NCI-H226 (cell line): ENCODE results near the gene SMIM44.
"Not testable (repeated sequence)": the region's sequence is repeated elsewhere in the genome, so short reads cannot be mapped to it uniquely, and the experiment has no call there.

Experiments
- DNase-seq: peaks from one replicate; pipeline ENCODE4 v3.0.0-alpha.2; 2015

SMIM44 gene

DNA sequence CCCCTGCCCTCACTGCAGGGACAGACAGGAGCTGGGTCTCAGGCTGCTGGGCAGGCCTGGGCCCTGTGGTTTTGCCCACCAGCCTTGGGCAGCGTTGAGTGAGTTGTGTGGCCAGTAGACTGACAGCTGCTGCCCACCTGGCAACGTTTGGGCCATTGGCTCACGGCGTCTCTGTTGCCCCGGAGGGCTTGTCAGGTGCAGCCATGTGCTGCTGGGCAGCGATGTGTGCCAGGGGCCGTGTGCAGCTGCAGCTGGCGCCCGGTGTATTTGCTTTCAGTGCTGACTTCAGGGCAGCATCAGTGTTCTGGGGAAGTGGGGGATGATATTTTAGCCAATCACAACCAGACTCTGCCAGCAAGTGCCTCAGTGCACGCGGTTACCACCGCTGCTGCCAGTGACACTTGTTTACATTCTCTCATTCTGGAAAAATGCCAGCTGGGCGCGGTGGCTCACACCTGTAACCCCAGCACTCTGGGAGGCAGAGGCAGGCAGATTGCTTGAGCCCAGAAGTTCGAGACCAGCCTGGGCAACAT, 33.5 kb upstream of the SMIM44 start:
- DNase-seq: no peak

DNA sequence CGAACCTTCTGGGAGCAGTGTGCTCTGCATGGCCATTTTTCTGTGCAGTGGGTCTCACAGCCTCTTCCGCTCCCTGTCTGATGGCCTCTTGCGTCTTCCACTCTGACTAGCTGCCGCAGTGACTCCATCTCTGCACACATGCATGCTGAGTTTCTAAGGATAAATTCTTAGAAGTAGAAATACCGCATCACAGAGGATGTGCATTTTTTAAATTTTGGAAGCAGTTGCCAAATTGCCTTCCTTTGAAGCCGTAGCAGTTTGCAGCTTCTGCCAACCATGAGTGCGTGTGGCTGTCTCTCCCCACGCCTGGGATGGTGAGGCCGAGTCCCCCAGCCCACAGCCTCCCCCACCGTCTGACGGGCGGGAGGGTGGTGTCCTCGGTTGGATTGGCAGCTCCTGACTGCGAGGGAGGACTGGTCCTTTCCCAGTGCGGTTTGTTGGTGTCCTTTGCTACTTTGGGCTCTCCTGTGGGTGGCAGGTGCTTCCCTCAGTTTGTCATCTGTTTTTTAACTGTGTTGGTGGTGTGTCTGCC, 32.7 kb upstream of the SMIM44 start:
- DNase-seq: no peak

DNA sequence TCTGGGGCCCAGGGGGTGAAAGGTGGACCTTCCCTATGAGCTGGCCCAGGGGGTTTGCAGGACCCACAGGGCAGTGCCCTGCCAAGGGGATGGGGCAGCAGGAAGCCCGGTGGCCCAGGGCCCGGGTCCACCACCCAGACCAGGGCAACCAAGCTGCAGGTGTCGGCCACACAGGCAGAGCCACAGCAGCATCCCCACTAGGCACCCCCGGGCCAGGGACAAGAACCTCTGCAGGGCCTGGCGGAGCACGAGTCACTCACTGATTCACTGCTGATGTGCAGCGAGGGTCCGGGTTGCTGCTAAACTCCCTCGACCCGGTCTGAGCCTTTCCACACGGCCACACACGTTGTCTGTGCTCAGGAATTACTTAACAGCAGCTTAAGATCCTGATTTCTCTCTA, 31.7 kb upstream of the SMIM44 start:
- no peak for DNase-seq

DNA sequence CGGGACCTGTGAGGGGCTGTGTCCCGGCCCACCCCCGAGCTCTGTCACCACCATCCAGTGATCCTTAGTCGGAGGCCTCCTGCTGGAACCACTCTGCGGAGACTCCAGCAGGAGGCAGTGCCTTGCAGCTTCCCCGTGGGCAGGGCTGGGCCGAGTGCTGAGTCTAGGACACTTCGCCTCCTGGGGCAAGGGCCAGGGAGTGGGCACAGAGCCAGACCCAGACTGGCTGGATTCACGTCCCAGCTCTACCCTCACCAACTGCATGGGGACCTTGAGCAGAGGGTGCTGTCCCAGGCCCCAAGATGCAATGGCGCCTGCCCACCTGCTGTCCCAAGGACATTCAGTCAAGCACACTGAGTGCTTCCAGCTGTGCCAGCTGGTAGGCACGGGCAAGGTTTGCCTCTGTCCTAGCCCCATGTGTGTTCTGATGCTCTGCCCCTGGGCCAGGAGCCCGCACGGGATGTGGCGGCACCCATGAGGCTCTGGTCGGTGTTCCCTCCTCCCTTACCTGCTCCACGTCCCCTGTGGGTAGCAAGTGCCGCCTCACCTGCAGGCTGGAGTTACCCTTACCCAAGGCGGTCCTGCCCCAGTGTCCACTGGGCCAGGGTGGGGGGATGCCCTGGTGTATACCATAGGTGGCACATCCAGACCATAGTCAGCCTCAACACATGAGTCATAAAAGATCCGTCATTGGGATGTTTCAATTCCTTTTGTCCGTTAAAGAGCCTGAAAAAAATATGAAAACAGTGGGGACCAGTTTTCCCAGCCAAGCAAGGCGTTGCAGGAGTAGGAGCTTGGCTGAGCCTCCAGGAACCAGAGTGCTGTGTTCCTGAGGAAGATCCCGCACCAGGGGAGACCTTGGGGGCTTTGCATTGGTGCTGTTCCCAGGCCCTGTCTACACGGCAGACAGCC, 30.2 kb upstream of the SMIM44 start:
- DNase-seq: no peak

DNA sequence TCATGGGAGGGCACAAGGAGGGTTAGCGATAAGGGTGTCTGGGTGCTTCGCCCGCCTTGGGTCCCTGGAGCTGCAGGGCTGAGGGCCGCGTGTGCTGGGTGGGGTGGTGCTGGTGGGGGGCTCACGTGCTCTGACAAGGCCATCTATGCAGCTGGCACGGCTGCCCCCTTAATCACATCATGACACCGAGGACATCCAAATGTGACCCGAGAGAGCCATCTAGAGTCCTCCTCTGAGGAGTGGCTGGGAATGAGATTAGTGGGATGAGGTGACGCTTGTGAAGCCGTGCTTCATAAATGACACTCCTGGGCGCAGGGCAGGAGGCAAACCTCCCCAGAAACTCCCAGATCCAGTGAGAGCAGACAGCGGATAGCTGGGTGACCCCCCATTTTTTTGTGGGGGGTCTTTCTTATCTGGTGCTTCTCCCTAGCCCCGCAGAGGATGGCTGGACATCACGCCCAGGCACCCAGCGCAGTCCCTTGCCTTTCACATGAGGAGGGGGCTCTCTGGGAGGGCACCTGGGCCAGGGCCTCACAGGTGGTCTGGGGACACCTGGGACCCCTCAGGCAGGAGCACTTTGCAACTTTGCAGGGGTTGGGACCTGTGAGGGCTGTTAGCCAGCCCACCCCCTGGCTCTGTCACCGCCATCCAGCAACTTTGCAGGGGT, 29.5 kb upstream of the SMIM44 start:
- DNase-seq: no peak

DNA sequence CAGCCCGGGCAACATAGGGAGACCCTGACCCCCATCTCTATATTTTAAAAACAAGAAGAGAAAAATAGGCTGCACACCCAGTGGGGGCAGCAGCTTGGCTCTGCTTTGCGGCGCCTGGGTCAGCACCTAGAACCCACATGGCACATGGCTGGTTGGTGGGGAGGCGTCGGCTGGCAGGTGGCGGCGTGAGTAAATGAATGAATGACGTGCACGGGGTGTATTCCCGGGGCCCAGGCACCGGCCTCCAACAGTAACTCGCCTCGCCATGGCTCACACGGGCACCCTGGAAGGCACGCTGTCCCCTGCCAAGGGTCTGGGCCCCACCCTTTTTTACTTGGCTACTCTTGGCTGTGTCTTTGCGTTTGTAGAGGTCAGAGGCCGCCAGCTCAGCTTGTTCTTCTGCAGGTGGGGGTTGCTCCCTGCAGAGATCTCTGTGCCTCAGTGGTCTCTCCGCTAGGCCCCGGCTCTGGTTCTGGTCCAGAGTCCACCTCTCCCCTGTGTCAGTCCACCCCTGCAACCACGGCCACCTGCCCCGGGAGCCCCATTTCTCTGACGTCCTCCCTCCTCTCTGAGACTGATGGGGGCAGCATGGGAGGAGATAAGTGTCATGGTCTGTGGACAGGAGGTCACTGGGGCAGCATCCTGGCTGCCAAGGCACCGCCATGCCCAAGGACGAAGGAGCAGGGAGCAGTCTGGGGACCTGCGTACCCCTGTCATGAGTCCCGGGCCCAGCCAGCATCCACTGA, 28.4 kb upstream of the SMIM44 start:
- DNase-seq: no peak

DNA sequence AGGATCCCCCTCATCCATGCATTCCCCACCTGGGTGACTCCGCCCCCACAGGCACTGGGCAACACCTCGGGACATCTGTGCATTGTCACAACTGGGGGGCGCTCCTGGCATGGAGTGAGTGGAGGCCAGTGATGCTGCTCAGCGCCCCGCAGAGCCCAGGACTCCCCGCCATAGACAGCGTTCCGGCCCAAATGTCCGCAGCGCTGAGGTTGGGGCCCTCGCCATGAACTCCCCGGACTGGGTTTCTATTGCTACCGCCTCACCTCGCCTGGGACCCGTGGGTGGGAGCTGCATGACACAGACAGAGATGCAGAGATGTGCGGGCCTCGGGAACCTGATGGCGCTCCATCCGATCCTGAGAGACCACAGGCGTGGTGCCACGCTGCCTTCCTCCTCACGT, 27.5 kb upstream of the SMIM44 start:
- DNase-seq: no peak

DNA sequence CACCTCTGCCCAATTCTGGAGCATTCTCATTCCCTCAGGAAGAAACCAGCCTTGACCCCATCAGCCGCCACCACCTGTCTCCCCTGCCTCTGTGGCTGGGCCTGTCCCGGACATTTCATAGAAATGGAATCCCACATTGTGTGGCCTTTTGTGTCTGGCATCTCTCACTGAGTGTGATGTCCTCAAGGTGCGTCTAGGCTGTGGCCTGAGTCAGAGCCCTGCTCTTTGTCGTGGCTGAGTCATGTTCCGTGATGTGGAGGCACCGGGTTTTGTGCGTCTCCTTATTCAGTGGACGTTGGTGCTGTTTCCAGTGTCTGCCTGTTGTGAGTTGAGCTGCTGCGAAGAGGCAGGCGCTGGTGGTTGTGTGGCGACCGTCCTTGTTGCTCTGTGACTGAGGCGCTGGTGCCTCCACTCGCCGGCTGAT, 26.3 kb upstream of the SMIM44 start:
- DNase-seq: no peak

DNA sequence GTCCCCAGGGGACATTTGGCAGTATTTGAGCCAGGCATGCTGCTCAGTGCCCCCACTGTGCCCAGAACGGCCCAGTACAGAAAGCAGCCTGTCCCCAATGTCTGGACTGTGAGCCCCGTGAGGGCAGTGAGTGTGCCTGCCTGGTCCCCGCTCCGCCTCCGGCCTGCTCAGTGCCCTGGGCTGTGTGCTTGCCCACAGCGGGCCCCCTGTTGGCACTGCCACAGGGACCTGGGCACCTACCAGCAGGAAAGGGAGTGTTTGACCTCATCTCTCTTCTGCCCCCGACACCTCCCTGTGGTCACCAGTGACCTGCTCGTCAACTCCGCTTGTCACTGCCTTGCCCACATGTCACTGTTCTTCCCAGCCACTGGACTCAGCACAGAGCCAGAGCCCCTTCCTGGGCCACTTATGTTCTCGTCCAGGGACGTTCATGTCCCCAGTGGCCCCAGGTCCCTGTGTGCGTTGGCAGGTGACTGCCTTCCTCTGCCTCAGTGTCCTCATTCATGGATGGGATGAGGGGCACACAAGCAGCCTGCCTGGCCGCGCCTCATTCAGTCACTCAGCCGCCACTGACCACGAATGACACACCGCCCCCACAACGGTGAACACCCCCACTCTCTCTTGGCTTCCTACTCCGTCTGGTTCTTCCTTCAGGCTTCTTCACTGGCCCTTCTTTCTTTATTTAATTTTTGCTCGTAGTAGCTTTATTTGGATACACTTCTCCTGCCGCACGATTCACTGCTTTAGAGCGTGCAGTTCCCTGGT, 25.7 kb upstream of the SMIM44 start:
- no peak for DNase-seq

DNA sequence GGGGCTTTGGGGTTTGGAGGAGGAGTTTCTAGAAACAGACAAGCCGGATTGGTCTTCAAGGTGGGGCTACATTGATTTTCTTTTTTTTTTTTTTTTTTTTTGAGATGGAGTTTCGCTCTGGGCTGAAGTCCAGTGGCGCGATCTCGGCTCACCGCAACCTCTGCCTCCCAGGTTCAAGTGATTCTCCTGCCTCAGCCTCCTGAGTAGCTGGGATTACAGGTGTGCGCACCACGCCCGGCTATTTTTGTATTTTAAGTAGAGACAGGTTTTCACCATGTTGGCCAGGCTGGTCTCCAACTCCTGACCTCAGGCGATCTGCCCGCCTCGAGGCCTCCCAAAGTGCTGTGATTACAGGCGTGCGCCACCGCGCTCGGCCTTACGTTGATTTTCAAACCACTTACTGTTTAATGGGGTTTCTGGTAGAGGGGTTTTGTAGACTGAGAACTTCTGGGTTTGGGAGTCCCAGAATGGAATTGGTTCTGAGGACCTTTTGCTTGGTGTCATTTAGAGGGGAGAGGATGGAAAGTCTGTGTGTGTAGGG, 24.9 kb upstream of the SMIM44 start:
- DNase-seq: not testable (repeated sequence)

DNA sequence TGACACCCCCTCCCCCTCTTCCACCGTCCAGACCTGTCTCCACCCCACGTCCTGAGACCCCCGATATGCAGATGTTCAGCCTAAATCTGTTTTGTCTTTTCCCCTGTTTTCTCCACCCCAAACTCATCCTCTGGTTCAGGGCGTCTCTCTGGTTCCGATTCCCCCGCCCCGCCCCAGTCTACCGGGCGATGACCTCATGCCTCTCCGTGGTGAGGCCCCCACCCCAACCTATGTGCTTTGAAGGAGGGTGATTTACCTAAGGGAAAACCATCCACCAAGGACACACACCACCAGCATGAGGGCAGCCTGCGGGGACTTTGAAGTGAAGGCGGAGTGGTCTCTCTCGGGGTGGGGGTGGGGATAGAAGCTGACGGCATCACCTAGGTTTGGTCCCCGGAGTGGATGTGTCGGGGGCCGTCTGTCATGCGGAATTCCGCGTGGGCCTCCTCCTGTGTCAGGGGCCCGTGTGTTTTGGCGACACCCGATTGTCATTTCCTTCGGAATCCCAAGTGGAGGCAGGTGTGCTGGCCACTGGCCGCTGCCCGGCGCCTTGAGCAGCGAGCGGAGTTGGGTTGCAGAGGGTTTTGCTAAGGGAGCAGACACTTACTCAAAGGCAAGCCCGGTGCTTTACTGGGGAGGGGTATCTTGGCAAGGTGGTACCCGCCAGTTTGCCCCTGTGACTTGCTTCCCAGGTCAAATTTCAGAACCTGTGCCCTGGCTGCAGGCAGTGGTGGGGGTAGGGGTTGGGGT, 24.3 kb upstream of the SMIM44 start:
- DNase-seq: no peak

DNA sequence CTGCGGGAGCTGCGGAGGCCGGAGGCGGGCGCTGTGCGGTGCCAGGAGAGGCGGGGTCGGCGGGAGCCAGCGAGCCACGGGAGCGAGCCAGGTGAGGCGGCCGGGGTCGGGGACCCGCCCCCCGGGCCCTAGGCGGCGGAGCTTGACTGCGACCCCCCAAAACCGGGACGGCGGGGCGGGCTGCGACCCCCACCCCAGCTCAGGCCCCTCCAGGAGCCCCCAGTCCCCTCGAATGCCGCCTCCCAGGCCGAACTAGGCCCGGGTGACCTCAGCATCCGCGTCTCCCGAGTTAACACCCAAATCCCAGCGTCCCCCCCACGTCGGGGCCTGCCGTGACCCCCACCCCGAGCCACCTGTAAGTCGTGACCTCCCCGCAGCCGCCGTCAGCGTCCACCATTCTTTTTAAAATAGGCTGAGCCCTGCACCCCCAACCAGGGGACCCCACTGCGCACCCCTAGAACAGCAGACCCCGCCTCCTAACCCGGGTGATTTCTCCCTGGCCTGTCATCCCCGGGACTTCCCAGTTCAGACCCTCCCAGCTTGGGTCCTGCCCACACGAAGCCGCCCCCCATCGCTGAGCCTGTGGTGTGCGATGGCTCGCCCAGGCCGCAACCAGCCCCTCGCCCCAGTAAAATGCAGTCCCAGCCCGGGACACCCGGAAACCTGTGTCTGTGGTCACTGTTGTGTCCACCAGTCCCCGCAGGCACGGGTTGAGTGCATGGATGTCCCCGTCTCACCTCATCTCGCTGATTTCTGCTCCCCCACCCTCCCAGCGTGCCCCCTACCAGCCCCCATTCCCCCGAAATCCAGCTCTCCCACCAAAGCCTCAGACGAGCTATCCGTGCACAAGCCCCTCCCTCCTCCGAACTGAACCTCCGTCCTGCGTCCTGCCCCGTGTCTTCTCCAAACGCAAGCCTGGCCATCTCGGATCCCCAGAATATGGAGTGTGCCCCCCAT, 23.4 kb upstream of the SMIM44 start:
- peak; percentile 17 for DNase-seq

DNA sequence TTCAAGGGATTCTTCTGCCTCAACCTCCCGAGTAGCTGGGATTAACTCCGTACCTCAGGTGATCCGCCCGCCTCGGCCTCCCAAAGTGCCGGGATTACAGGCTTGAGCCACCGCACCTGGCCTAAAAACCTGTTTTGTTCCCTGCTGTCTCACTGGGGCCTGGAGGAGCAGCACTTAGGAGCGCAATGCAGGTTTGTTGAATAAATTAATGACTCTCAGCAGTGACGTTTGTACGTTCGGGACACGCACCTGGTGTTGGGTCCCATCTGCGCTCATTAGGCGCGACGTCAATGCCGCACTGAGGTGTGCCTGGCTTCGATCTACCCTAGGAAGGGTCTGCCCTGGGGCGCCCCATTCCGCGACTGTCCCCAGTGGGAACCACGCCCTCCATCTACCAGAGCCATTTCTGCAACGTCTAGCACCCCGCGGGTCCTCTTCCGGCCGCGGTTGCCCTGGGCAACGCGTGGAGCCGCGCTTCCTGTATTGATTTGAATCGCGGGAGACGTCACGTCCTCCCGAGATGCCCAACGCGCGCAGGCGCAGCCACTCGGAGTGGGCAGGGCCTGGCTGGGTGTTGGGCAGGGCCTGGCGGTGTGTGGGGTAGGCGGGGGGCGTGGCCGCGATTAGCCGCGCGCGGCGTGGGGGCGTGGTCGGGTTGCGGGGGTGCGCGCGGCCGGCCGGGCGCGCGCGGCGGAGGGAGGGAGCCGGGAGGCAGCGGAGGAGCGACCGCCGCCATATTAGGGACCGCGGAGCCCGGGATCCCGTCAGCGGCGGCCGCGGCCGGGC, 22.6 kb upstream of the SMIM44 start, which contains the start of gene FZR1:
TSS of gene FZR1 (plus strand) at position 714 of the 786 bp plus-strand sequence. CDS start 16,679 bp downstream, outside the sequence.
- peak; percentile 95 for DNase-seq

DNA sequence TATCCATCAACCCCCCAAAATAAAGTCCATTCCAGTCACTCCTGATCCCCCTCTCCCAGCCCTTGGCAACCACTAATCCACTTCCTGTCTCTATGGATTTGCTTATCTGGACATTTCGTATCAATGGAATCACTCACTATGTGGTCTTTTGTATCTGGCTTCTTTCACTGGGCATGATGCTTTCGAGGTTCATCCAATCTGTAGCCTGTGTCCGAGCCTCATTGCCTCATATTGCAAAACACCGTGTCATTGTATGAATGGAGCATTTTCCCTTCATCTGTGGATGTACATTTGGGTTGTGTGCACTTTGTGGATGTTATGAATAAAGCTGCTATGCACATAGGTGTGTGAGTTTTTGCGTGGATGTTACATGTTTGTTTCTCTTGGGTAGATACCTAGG, 21.5 kb upstream of the SMIM44 start:
- no peak for DNase-seq

DNA sequence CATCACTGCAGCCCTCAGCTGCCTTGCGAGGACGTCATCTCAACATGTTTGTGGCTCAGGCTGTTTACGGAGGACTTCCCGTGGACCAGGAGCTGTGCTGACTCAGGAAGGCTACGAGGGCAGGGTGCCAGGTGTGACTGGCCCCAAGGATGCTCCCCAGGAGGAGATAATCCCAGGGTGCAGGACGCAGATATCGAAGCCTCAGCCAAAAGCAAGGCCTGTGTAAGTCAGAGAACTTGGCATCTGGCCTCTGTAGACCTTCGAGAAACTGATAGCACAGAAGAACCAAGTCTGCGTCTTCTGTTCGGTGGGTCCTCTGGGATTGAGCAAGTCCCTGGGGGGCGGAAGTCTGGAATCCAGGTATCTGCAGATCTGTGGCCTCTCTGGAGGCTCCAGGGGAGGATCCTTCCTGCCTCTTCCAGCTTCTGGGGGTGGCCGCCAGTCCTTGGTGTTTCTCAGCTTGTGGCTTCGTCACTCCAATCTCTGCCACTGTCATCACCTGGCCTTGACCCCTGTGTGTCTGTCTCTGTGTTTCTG, 19.9 kb upstream of the SMIM44 start:
- no peak for DNase-seq

DNA sequence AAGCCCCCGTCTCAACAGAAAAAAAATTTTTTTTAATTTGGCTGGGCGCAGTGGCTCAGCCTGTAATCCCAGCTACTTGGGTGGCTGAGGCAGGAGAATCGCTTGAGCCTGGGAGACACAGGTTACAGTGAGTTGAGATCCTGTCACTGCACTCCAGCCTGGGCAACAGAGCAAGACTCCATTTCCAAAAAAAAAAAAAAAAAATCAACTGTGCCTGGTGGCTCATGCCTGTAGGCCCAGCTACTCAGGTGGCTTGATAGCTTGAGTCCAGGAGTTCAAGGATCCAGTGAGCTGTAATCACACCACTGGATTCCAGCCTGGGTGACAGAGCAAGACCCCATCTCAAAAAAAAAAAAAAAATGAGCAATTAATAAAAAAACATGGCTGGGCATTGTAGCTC, 18.5 kb upstream of the SMIM44 start:
- DNase-seq: no peak

DNA sequence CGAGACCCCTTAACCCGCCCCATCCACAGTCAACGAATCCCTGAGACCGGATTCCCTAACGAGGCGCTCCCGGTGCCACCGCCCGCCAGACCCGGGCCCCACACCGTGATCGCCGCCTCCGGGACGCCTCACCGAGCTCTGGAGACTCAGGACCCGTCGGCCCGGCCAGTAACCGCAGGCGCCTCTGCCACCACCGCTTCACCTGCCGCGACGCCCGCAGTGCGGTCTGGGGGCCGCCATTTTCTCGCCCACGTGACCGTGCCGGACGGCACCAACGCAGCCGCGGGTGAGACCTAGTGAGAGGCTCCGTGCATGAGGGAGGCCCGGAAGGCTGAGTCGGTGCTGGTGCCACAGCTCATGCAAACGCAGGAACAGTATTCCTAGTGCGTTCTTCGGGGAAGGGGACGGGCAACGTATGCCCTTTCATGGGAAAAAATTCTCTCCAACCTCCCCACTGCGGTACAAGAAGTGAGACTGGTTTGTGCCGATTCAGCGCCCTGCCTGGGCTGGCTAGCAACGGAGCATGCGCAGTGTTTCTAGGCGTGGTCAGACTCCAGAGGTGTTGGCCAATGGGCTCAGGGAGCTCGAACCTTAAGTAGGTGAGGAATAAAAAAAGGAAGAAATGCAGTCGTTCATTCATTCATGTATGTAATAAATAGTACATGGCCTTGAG, 17.3 kb upstream of the SMIM44 start, which contains the start of gene DOHH:
TSS of gene DOHH (minus strand) at position 246 of the 673 bp plus-strand sequence. CDS start 3,860 bp downstream, outside the sequence.
- DNase-seq: peak; percentile 92
